Activated T-cell treated with anti-CD3 and anti-CD28 coated beads, Interleukin-2, amount 50 U/mL, for 24 hours (primary cell): ENCODE results near the gene USP27X.

ENCODE experiments used
- DNase-seq: peaks from one replicate; pipeline ENCODE4 v3.0.0-alpha.2; 2020
- H3K27ac Mint-ChIP-seq: 2 replicates; pipeline ENCODE4 v1.8.0; 2020; ENCODE audit warnings: mild to moderate bottlenecking, mixed read lengths
- H3K27me3 Mint-ChIP-seq: 2 replicates; pipeline ENCODE4 v1.8.0; 2020; ENCODE audit warnings: mixed read lengths
- H3K36me3 Mint-ChIP-seq: 2 replicates; pipeline ENCODE4 v1.8.0; 2020; ENCODE audit warnings: low read depth, mixed read lengths
- H3K4me1 Mint-ChIP-seq: 2 replicates; pipeline ENCODE4 v1.8.0; 2020; ENCODE audit warnings: low read depth, mixed read lengths
- H3K4me3 Mint-ChIP-seq: 2 replicates; pipeline ENCODE4 v1.8.0; 2020; ENCODE audit warnings: mild to moderate bottlenecking, moderate library complexity, mixed read lengths
- H3K9me3 Mint-ChIP-seq: 2 replicates; pipeline ENCODE4 v1.8.0; 2020; ENCODE audit warnings: mixed read lengths

Gene USP27X

GRCh38 chrX:49919617-49920016 is 40.3 kb downstream of the USP27X start:
- Mint-ChIP-seq H3K36me3 (no peaks in the 10 kb centered on the region), H3K4me1 (peaks cover 15% of the 10 kb centered on the region), H3K9me3 (no peaks in the 10 kb centered on the region), H3K27me3 (peaks cover 35% of the 10 kb centered on the region), H3K4me3 (no peak overlapping the region), H3K27ac (no peak overlapping the region)
- no peak for DNase-seq

- no peak for DNase-seq
- Mint-ChIP-seq H3K9me3 (no peaks in the 10 kb centered on the region), H3K4me1 (peaks cover 17% of the 10 kb centered on the region), H3K27ac (no peak overlapping the region), H3K4me3 (no peak overlapping the region), H3K36me3 (peaks cover 6% of the 10 kb centered on the region), H3K27me3 (peaks cover 39% of the 10 kb centered on the region)
These were observed 41.8 kb downstream of the USP27X start for GRCh38 chrX:49921109-49921508.

GRCh38 chrX:49922291-49923241 is 43.3 kb downstream of the USP27X start, which contains the start of gene CLCN5:
CLCN5 (plus strand) TSS chrX:49922596; CDS start chrX:49925299, 2,703 bp downstream.
- peaks cover 17% of the 10 kb centered on the region for H3K4me1 Mint-ChIP-seq
- H3K27me3 Mint-ChIP-seq: peaks cover 46% of the 10 kb centered on the region
- peak within 1 kb of the TSS; percentile 28 for H3K27ac Mint-ChIP-seq
- peak; percentile 92 for DNase-seq
- no peaks in the 10 kb centered on the region for H3K9me3 Mint-ChIP-seq
- peak within 1 kb of the TSS; percentile 80 for H3K4me3 Mint-ChIP-seq
- peaks cover 12% of the 10 kb centered on the region for H3K36me3 Mint-ChIP-seq

GRCh38 chrX:49925176-49925575 is 45.9 kb downstream of the USP27X start:
- no peaks in the 10 kb centered on the region for H3K9me3 Mint-ChIP-seq
- H3K27me3 Mint-ChIP-seq: peaks cover 27% of the 10 kb centered on the region
- H3K4me3 Mint-ChIP-seq: no peak overlapping the region
- peaks cover 12% of the 10 kb centered on the region for H3K36me3 Mint-ChIP-seq
- H3K4me1 Mint-ChIP-seq: peaks cover 17% of the 10 kb centered on the region
- no peak overlapping the region for H3K27ac Mint-ChIP-seq
- no peak for DNase-seq

- H3K27me3 Mint-ChIP-seq: peaks cover 26% of the 10 kb centered on the region
- H3K4me1 Mint-ChIP-seq: peaks cover 6% of the 10 kb centered on the region
- no peak for DNase-seq
- H3K27ac Mint-ChIP-seq: no peak overlapping the region
- no peaks in the 10 kb centered on the region for H3K9me3 Mint-ChIP-seq
- H3K4me3 Mint-ChIP-seq: no peak overlapping the region
- H3K36me3 Mint-ChIP-seq: peaks cover 12% of the 10 kb centered on the region
These were observed 50.8 kb downstream of the USP27X start for GRCh38 chrX:49930039-49930438.
